ENCODE results near the gene C1QTNF2. TPM values are rescaled to one million over a fixed set of nuclear protein-coding genes. Genes with fewer than 3 reads are reported as not detected.

C1QTNF2 gene
- total and polyA plus RNA-seq, 2 of the 13 experiments (the other 11 are each of a cell fraction or from before 2014, with no cell fraction given): not detected

- TF ChIP-seq GABPA (IDR thresholded peaks at IDR 0.05; ENCODE audit: low read depth, low read length) (no peak), GABPA (CRISPR knock-in tag; IDR thresholded peaks at IDR 0.05; ENCODE audit: low read depth) (peak; percentile 62), HES4 (CRISPR knock-in tag; IDR thresholded peaks at IDR 0.05; ENCODE audit: borderline replicate concordance) (peak; percentile 63; the same call in 1 of the 2 replicates), ZNF780A (CRISPR knock-in tag; IDR thresholded peaks at IDR 0.05) (no peak), FUBP1 (CRISPR knock-in tag; IDR thresholded peaks at IDR 0.05; ENCODE audit: borderline replicate concordance) (no peak), HHEX (CRISPR knock-in tag; IDR thresholded peaks at IDR 0.05) (no peak), MTERF4 (CRISPR knock-in tag; IDR thresholded peaks at IDR 0.05) (no peak), RARG (CRISPR knock-in tag; IDR thresholded peaks at IDR 0.05; ENCODE audit: low read depth) (no peak), POGZ (CRISPR knock-in tag; IDR thresholded peaks at IDR 0.05) (peak; percentile 28; the same call in 1 of the 2 replicates), E2F1 (CRISPR knock-in tag; IDR thresholded peaks at IDR 0.05) (peak; percentile 94), ATAD3A (CRISPR knock-in tag; IDR thresholded peaks at IDR 0.05) (no peak), REPIN1 (CRISPR knock-in tag; IDR thresholded peaks at IDR 0.05; ENCODE audit: borderline replicate concordance, low read depth) (peak; percentile 71; the same call in 1 of the 2 replicates), ZNF580 (CRISPR knock-in tag; IDR thresholded peaks at IDR 0.05; ENCODE audit: borderline replicate concordance, low read depth) (peak; percentile 30; the same call in 1 of the 2 replicates), MEIS2 (CRISPR knock-in tag; IDR thresholded peaks at IDR 0.05) (no peak), KDM6A (CRISPR knock-in tag; IDR thresholded peaks at IDR 0.05; ENCODE audit: low read depth) (no peak), ATF4 (CRISPR knock-in tag; IDR thresholded peaks at IDR 0.05) (no peak), ZNF354B (CRISPR knock-in tag; IDR thresholded peaks at IDR 0.05) (no peak), YEATS2 (CRISPR knock-in tag; IDR thresholded peaks at IDR 0.05; ENCODE audit: borderline replicate concordance) (peak; percentile 94), RELA (CRISPR knock-in tag; IDR thresholded peaks at IDR 0.05) (0 out of 2 replicates have a peak, but pooled peaks have one; percentile 25), PITX1 (CRISPR knock-in tag; IDR thresholded peaks at IDR 0.05) (no peak), IRF9 (CRISPR knock-in tag; IDR thresholded peaks at IDR 0.05; ENCODE audit: borderline replicate concordance) (0 out of 2 replicates have a peak, but pooled peaks have one; percentile 29)
These were observed 29.3 kb upstream of the C1QTNF2 start, which contains the start of gene FAM200C (continued) for GRCh38 chr5:160399402-160400353.
